HG03460 (cell line): ENCODE measurements around the gene IVNS1ABP.
"Not testable (repeated sequence)": the region's sequence is repeated elsewhere in the genome, so short reads cannot be mapped to it uniquely, and the experiment has no call there.

Source experiments
- ATAC-seq: cut with Tn5 transposase; IDR thresholded peaks from one replicate; pipeline ENCODE4 v1.9.1; 2021; ENCODE audit not compliant: unreplicated experiment

The IVNS1ABP gene

GRCh38 chr1:185334182-185334581, 17.1 kb upstream of the IVNS1ABP start:
- no peak for ATAC-seq

GRCh38 chr1:185328255-185328654, 11.2 kb upstream of the IVNS1ABP start:
- ATAC-seq: no peak

GRCh38 chr1:185325413-185325812, 8.4 kb upstream of the IVNS1ABP start:
- ATAC-seq: no peak

GRCh38 chr1:185324118-185324517, 7.1 kb upstream of the IVNS1ABP start:
- no peak for ATAC-seq

GRCh38 chr1:185322636-185323035, 5.6 kb upstream of the IVNS1ABP start:
- no peak for ATAC-seq

- ATAC-seq: not testable (repeated sequence)
Measured at GRCh38 chr1:185321653-185322221, 4.7 kb upstream of the IVNS1ABP start.

- ATAC-seq: not testable (repeated sequence)
Measured at GRCh38 chr1:185321104-185321503, 4.1 kb upstream of the IVNS1ABP start.

- ATAC-seq: no peak
Measured at GRCh38 chr1:185319139-185319475, 2.1 kb upstream of the IVNS1ABP start.

GRCh38 chr1:185318431-185319138, 1.5 kb upstream of the IVNS1ABP start:
- ATAC-seq: no peak

- peak; percentile 47 for ATAC-seq
Measured at GRCh38 chr1:185317886-185318310, 855 bp upstream of the IVNS1ABP start.

- ATAC-seq: peak; percentile 45
Measured at GRCh38 chr1:185316163-185317033, 645 bp downstream of the IVNS1ABP start.

- ATAC-seq: no peak
Measured at GRCh38 chr1:185315445-185316071, 1.5 kb downstream of the IVNS1ABP start.

GRCh38 chr1:185314411-185314810, 2.6 kb downstream of the IVNS1ABP start:
- ATAC-seq: no peak

- no peak for ATAC-seq
Measured at GRCh38 chr1:185312361-185313138, 4.5 kb downstream of the IVNS1ABP start.

- no peak for ATAC-seq
Measured at GRCh38 chr1:185311589-185312225, 5.3 kb downstream of the IVNS1ABP start.

- no peak for ATAC-seq
Measured at GRCh38 chr1:185309566-185309965, 7.5 kb downstream of the IVNS1ABP start.

GRCh38 chr1:185308126-185308525, 8.9 kb downstream of the IVNS1ABP start:
- no peak for ATAC-seq

GRCh38 chr1:185305419-185305818, 11.6 kb downstream of the IVNS1ABP start:
- ATAC-seq: no peak

GRCh38 chr1:185300152-185300551, 16.9 kb downstream of the IVNS1ABP start:
- no peak for ATAC-seq

GRCh38 chr1:185297982-185298381, 19.1 kb downstream of the IVNS1ABP start:
- no peak for ATAC-seq
